ENCODE results near the gene CUX1.
"Not testable (repeated sequence)": the region's sequence is repeated elsewhere in the genome, so short reads cannot be mapped to it uniquely, and the experiment has no call there.

CUX1 gene

GRCh38 chr7:102045681-102046372, 228.4 kb downstream of the CUX1 start:
- DNase-seq (ENCODE audit: low read depth), result no peak

- peak; percentile 36 for DNase-seq (ENCODE audit: low read depth)
Measured at GRCh38 chr7:102046373-102047117, 229.1 kb downstream of the CUX1 start.

GRCh38 chr7:102047167-102047566, 229.7 kb downstream of the CUX1 start:
- DNase-seq (ENCODE audit: low read depth), result no peak

GRCh38 chr7:102049765-102050164, 232.3 kb downstream of the CUX1 start:
- DNase-seq (ENCODE audit: low read depth), result no peak

GRCh38 chr7:102050864-102051460, 233.5 kb downstream of the CUX1 start:
- no peak for DNase-seq (ENCODE audit: low read depth)

GRCh38 chr7:102051736-102052135, 234.3 kb downstream of the CUX1 start:
- DNase-seq (ENCODE audit: low read depth), result not testable (repeated sequence)

GRCh38 chr7:102054158-102054557, 236.7 kb downstream of the CUX1 start:
- no peak for DNase-seq (ENCODE audit: low read depth)

- DNase-seq (ENCODE audit: low read depth), result no peak
Measured at GRCh38 chr7:102055181-102055976, 238.0 kb downstream of the CUX1 start.

- no peak for DNase-seq (ENCODE audit: low read depth)
Measured at GRCh38 chr7:102059524-102059923, 242.1 kb downstream of the CUX1 start.

GRCh38 chr7:102061354-102061945, 244.0 kb downstream of the CUX1 start:
- DNase-seq (ENCODE audit: low read depth), result no peak

- peak; percentile 51 for DNase-seq (ENCODE audit: low read depth)
Measured at GRCh38 chr7:102061981-102062390, 244.6 kb downstream of the CUX1 start.

- DNase-seq (ENCODE audit: low read depth), result peak; percentile 87
Measured at GRCh38 chr7:102063690-102064180, 246.3 kb downstream of the CUX1 start.

- peak; percentile 57 for DNase-seq (ENCODE audit: low read depth)
Measured at GRCh38 chr7:102064361-102065025, 247.1 kb downstream of the CUX1 start.

GRCh38 chr7:102065226-102065625, 247.8 kb downstream of the CUX1 start:
- no peak for DNase-seq (ENCODE audit: low read depth)

- DNase-seq (ENCODE audit: low read depth), result no peak
Measured at GRCh38 chr7:102066476-102066875, 249.1 kb downstream of the CUX1 start.

- DNase-seq (ENCODE audit: low read depth), result no peak
Measured at GRCh38 chr7:102068846-102069245, 251.4 kb downstream of the CUX1 start.

GRCh38 chr7:102069931-102070629, 252.7 kb downstream of the CUX1 start:
- DNase-seq (ENCODE audit: low read depth), result no peak

- DNase-seq (ENCODE audit: low read depth), result no peak
Measured at GRCh38 chr7:102072003-102072402, 254.6 kb downstream of the CUX1 start.

- DNase-seq (ENCODE audit: low read depth), result peak; percentile 75
Measured at GRCh38 chr7:102072636-102073209, 255.3 kb downstream of the CUX1 start.
